ENCODE data around the gene ATP1A1.

Gene ATP1A1

DNA sequence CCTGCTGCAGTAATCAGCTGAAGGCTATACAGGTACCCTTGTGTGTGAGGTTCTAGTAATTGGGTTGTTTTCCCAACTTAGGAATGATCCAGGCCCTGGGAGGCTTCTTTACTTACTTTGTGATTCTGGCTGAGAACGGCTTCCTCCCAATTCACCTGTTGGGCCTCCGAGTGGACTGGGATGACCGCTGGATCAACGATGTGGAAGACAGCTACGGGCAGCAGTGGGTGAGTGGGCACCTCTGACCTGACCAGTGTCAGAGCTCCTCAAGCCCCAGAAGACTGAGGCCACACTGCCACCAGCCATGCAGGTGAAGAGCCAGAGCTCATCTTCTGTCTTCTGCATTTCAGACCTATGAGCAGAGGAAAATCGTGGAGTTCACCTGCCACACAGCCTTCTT, 27.7 kb downstream of the ATP1A1 start:
- no peak overlapping the region for H3K4me3 ChIP-seq (ENCODE audit: control insufficient read depth, low read depth, low read length)
- DNase-seq (ENCODE audit: low read depth) = no peak
- TF ChIP-seq, protein P1, sequence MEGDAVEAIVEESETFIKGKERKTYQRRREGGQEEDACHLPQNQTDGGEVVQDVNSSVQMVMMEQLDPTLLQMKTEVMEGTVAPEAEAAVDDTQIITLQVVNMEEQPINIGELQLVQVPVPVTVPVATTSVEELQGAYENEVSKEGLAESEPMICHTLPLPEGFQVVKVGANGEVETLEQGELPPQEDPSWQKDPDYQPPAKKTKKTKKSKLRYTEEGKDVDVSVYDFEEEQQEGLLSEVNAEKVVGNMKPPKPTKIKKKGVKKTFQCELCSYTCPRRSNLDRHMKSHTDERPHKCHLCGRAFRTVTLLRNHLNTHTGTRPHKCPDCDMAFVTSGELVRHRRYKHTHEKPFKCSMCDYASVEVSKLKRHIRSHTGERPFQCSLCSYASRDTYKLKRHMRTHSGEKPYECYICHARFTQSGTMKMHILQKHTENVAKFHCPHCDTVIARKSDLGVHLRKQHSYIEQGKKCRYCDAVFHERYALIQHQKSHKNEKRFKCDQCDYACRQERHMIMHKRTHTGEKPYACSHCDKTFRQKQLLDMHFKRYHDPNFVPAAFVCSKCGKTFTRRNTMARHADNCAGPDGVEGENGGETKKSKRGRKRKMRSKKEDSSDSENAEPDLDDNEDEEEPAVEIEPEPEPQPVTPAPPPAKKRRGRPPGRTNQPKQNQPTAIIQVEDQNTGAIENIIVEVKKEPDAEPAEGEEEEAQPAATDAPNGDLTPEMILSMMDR (conservative IDR thresholded peaks at IDR 0.05; ENCODE audit: control insufficient read depth, insufficient read depth, low read depth, low read length) = no peak

DNA sequence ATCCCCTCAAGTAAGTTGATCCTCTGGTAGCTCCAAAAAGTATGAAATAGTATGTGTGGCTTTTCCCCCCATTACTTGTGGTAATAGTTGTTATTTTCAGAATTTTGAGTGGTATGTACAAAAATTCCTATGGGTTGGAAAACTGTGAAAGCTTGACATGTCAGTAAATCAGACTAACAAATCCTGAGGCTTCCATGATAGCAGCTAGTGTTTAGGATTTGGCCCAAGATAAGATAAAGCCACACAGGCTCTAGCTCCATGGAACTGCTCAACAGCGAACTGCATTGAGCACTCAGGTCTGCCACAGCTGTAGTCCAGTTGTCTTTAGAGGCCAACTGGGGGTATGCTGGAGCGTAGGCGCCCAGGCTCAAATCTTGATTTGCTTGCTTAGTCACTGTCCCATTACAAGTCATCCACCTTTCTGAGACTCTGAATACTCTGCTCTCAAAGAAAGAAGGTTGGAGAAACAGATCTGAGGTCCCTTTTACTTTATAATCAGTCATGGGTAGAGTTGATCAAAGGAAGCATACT, 28.7 kb downstream of the ATP1A1 start:
- no peak for DNase-seq (ENCODE audit: low read depth)
- TF ChIP-seq, protein P1 (conservative IDR thresholded peaks at IDR 0.05; ENCODE audit: control insufficient read depth, insufficient read depth, low read depth, low read length) = no peak

DNA sequence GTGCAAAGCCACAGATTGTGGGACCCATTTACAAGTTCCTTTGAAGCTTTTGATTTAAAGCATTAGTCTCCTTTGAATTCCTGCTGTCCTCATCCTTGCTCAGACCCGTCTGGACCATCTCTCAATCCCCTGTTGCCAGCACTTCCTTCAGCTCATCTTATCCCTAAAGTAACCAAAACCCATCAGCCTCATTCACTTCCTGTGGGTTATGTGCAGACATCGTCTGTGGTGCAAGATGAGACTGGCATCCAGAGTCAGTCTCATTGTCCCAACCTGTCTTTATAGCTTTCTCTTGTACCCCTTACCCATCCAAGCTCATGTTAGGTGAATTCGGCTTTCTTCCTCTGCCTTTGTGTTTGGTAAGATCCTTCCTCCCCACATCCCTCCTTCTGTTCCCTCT, 29.3 kb downstream of the ATP1A1 start:
- DNase-seq (ENCODE audit: low read depth) = no peak
- no peak overlapping the region for H3K4me3 ChIP-seq (ENCODE audit: control insufficient read depth, low read depth, low read length)
- TF ChIP-seq, protein P1 (conservative IDR thresholded peaks at IDR 0.05; ENCODE audit: control insufficient read depth, insufficient read depth, low read depth, low read length) = no peak

More for the DNA sequence above, 28.7 kb downstream of the ATP1A1 start:
- no peak overlapping the region for H3K4me3 ChIP-seq (ENCODE audit: control insufficient read depth, low read depth, low read length)

DNA sequence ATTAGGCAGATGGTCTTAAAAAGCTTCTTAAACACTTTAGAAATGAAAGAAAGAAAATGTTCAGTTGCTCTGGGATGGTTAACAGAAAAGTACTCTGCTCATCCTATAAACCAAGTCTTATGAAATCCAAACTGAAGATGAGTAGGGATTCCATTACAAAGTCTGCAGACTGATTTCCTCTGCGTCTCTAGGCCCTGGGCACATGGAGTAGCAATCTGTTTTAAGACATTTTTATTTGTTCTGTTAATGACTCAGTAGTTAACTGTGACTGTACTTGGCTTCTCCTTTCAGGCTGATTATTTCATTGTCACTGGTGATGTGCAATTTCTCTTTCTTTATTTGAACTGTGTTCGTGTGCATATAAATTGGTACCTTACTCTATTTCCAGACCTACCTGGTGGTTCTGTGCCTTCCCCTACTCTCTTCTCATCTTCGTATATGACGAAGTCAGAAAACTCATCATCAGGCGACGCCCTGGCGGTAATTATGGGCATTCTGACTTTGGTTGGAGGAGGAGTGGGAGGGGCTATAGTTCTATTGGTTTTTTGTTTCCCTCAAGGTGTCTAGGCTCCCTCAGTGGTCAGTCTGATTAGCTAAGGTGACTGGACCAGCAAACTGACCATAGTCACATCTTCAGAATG, 30.6 kb downstream of the ATP1A1 start:
- TF ChIP-seq, protein P1 (conservative IDR thresholded peaks at IDR 0.05; ENCODE audit: control insufficient read depth, insufficient read depth, low read depth, low read length) = no peak
- no peak overlapping the region for H3K4me3 ChIP-seq (ENCODE audit: control insufficient read depth, low read depth, low read length)
- peak; percentile 38 for DNase-seq (ENCODE audit: low read depth)

GRCh38 chr1:116404699-116405098, 31.7 kb downstream of the ATP1A1 start:
- TF ChIP-seq, protein P1 (conservative IDR thresholded peaks at IDR 0.05; ENCODE audit: control insufficient read depth, insufficient read depth, low read depth, low read length) = no peak
- no peak for DNase-seq (ENCODE audit: low read depth)
- no peak overlapping the region for H3K4me3 ChIP-seq (ENCODE audit: control insufficient read depth, low read depth, low read length)

DNA sequence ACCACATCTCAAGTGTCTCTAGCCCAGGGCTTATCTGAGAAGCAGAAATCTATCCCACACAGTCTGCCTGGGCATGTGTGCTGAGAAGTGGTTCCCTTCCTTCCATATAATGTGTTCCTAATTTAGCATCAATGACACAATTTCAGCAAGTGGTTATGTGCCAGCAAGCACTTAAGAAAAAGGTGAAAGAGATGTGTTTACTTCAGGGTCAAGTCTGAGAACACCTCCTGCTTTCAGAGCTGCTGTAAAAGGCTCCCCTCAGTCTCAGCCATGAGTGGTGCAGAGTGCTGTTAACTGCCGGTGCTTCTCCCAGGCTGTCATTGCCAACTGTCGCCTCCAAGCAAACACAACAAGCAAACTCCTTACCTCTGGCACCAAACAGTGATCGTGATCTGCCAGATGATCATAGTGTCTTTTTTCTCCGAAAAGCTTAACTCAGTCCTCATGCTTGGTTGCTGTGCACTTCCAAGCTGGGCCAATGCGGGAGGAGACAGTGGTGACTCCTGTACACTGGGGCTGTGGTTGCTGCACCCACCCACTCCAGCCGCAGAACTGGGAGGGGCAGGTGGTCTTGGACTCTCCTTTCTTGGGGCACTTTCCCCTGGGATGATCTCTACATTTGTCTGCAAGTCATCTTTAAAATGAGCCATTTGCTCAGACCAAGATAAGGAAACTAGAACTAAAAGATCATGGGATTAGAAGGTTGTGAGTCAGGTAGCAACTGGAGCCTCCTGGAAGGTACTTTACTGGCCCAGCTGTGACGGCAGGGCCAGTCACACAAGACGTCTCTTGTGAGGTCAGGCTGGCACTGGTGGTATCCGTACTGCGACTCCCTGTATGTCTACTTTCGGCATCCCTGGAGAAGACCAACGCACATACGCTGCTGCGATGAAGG, 32.4 kb downstream of the ATP1A1 start:
- H3K4me3 ChIP-seq (ENCODE audit: control insufficient read depth, low read depth, low read length) = no peak overlapping the region
- no peak for DNase-seq (ENCODE audit: low read depth)
- TF ChIP-seq, protein P1 (conservative IDR thresholded peaks at IDR 0.05; ENCODE audit: control insufficient read depth, insufficient read depth, low read depth, low read length) = no peak
